ENCODE measurements around the gene ALOXE3. TPM values are rescaled to one million over a fixed set of nuclear protein-coding genes. Genes with fewer than 3 reads are reported as not detected.
"Not testable (repeated sequence)": the region's sequence is repeated elsewhere in the genome, so short reads cannot be mapped to it uniquely, and the experiment has no call there.

Gene ALOXE3
- total RNA-seq, 2 experiments from 2014 or later: not detected

DNA sequence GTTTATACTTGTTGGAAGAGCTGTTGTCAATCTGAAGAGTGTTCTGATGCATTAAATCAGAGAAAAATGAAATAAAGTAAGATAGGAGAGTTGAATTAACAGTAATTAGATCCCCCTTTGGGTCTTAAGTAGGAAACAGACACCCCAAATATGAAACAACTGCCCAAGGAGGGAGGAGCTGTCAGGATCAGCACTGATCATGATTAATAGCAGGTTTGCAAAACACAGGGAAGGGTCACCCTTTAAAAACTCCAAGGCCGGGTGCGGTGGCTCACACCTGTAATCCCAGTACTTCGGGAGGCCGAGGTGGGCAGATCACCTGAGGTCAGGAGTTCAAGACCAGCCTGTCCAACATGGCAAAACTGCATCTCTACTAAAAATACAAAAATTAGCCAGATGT lies 11.3 kb downstream of the ALOXE3 start:
- not testable (repeated sequence) for H3K9me3 Mint-ChIP-seq (ENCODE audit: insufficient read depth); H3K36me3 Mint-ChIP-seq (ENCODE audit: low read depth); ATAC-seq; DNase-seq; H3K4me3 Mint-ChIP-seq; H3K27ac Mint-ChIP-seq
- CTCF ChIA-PET: interaction anchor here (1.2 to 12.5 kb wide), 5 partner anchors 11 to 47 kb away, joined by 3 to 174 read pairs (median 27); partner anchors contain the start of genes ALOX12B and ALOXE3
- Mint-ChIP-seq H3K4me1 (ENCODE audit: low read depth) (peaks cover 13% of the 10 kb centered on the region), H3K27me3 (ENCODE audit: low read depth) (peaks cover 19% of the 10 kb centered on the region)
- POLR2A ChIA-PET: interaction anchor here (0.7 kb wide), 1 partner anchor 49 kb away, joined by 3 read pairs; no protein-coding TSS in a partner anchor

DNA sequence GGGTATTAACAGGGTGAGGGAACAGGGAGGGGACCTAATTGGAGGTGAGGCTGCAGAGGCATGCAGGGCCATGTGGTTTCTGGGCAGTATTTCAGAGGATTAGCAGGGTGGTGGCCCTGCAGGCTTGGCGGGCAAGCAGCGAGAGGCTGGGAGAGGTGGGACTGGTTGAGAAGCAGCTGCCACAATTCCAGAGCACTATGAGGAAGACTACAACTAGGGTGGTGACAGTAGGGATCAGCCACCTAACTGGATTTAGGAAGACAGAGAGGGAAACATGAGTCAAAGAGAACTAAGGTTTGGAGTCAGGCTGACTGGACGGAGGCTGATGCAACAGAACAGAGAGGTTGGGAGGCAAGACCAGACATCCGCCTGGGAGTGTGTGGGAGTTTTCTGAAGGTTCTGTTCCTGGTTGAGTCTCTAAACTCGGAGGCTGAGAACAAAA lies 12.3 kb downstream of the ALOXE3 start:
- no peak for ATAC-seq
- Mint-ChIP-seq H3K4me1 (ENCODE audit: low read depth) (peaks cover 13% of the 10 kb centered on the region), H3K27me3 (ENCODE audit: low read depth) (peaks cover 13% of the 10 kb centered on the region), H3K27ac (no peak overlapping the region), H3K9me3 (ENCODE audit: insufficient read depth) (no peaks in the 10 kb centered on the region), H3K36me3 (ENCODE audit: low read depth) (no peaks in the 10 kb centered on the region), H3K4me3 (no peak overlapping the region)
- CTCF ChIA-PET: interaction anchor here (1.3 to 12.5 kb wide), 9 partner anchors 12 to 89 kb away, joined by 3 to 174 read pairs (median 14); partner anchors contain the start of genes ALOX12B and ALOXE3
- POLR2A ChIA-PET: no interaction called here
- DNase-seq: no peak

- H3K4me3 Mint-ChIP-seq: no peak overlapping the region
- no peaks in the 10 kb centered on the region for H3K36me3 Mint-ChIP-seq (ENCODE audit: low read depth)
- CTCF ChIA-PET: interaction anchor here (0.9 to 12.5 kb wide), 11 partner anchors 8 to 88 kb away, joined by 3 to 174 read pairs (median 7); partner anchors contain the start of genes ALOX12B and ALOXE3
- H3K27me3 Mint-ChIP-seq (ENCODE audit: low read depth): peaks cover 8% of the 10 kb centered on the region
- DNase-seq: no peak
- H3K4me1 Mint-ChIP-seq (ENCODE audit: low read depth): peaks cover 8% of the 10 kb centered on the region
- POLR2A ChIA-PET: interaction anchor here (0.9 to 1.1 kb wide), 2 partner anchors 12 to 46 kb away, joined by 3 to 4 read pairs; no protein-coding TSS in a partner anchor
- H3K9me3 Mint-ChIP-seq (ENCODE audit: insufficient read depth): no peaks in the 10 kb centered on the region
- ATAC-seq: no peak
- H3K27ac Mint-ChIP-seq: no peak overlapping the region
These were observed 13.4 kb downstream of the ALOXE3 start for GRCh38 chr17:8104911-8105310.

- Mint-ChIP-seq H3K4me3 (no peak overlapping the region), H3K36me3 (ENCODE audit: low read depth) (no peaks in the 10 kb centered on the region)
- POLR2A ChIA-PET: interaction anchor here (1.1 kb wide), 1 partner anchor 69 kb away, joined by 4 read pairs; no protein-coding TSS in a partner anchor
These were observed 14.8 kb downstream of the ALOXE3 start for GRCh38 chr17:8103549-8103948.

GRCh38 chr17:8101721-8102120 lies 16.6 kb downstream of the ALOXE3 start:
- H3K27me3 Mint-ChIP-seq (ENCODE audit: low read depth): peaks cover 13% of the 10 kb centered on the region
- H3K36me3 Mint-ChIP-seq (ENCODE audit: low read depth): no peaks in the 10 kb centered on the region
- no peak overlapping the region for H3K27ac Mint-ChIP-seq
- DNase-seq: no peak
- ChIA-PET CTCF (interaction anchor here (1.2 to 12.5 kb wide), 8 partner anchors 9 to 42 kb away, joined by 3 to 174 read pairs (median 12); partner anchors contain the start of genes ALOX12B and ALOXE3), POLR2A (no interaction called here)
- H3K9me3 Mint-ChIP-seq (ENCODE audit: insufficient read depth): no peaks in the 10 kb centered on the region
- no peak for ATAC-seq
- no peaks in the 10 kb centered on the region for H3K4me1 Mint-ChIP-seq (ENCODE audit: low read depth)
- H3K4me3 Mint-ChIP-seq: no peak overlapping the region

More at GRCh38 chr17:8103549-8103948, 14.8 kb downstream of the ALOXE3 start:
- no peak overlapping the region for H3K27ac Mint-ChIP-seq
- no peak for ATAC-seq
- no peak for DNase-seq
- H3K4me1 Mint-ChIP-seq (ENCODE audit: low read depth): peaks cover 6% of the 10 kb centered on the region
- peaks cover 8% of the 10 kb centered on the region for H3K27me3 Mint-ChIP-seq (ENCODE audit: low read depth)
- no peaks in the 10 kb centered on the region for H3K9me3 Mint-ChIP-seq (ENCODE audit: insufficient read depth)
- CTCF ChIA-PET: interaction anchor here (1.0 to 12.5 kb wide), 6 partner anchors 9 to 62 kb away, joined by 4 to 174 read pairs (median 8); partner anchors contain the start of gene ALOX12B

GRCh38 chr17:8100763-8101162 lies 17.6 kb downstream of the ALOXE3 start:
- Mint-ChIP-seq H3K27ac (no peak overlapping the region), H3K4me3 (no peak overlapping the region), H3K4me1 (ENCODE audit: low read depth) (no peaks in the 10 kb centered on the region), H3K27me3 (ENCODE audit: low read depth) (peaks cover 9% of the 10 kb centered on the region), H3K36me3 (ENCODE audit: low read depth) (no peaks in the 10 kb centered on the region), H3K9me3 (ENCODE audit: insufficient read depth) (no peaks in the 10 kb centered on the region)
- ChIA-PET CTCF (interaction anchor here (1.4 to 3.8 kb wide), 5 partner anchors 10 to 41 kb away, joined by 5 to 26 read pairs (median 13); partner anchors contain the start of gene ALOXE3), POLR2A (no interaction called here)
- ATAC-seq (no peak), DNase-seq (no peak)

DNA sequence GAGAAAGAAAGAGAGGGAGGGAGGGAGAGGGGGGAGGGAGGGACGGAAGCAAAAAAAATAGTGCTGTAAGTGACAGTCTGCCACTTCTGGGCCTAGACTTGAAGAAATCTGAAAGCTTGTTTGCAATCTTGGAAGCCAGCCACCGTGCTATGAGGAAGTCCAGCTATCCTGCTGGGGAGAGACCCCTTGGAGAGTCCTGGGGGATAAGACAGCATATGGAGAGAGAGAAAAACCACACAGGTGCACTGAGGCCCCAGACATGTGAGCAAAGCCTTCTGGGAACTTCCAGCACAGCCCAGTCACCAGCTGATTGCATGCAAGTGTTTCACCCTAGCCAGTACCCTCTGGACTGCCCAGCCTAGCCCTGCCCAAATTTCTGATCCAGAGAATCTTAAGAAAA lies 18.2 kb downstream of the ALOXE3 start:
- ChIA-PET POLR2A (no interaction called here), CTCF (interaction anchor here (2.2 to 3.8 kb wide), 4 partner anchors 10 to 40 kb away, joined by 10 to 26 read pairs (median 16); partner anchors contain the start of gene ALOXE3)
- H3K9me3 Mint-ChIP-seq (ENCODE audit: insufficient read depth): no peaks in the 10 kb centered on the region
- no peak for DNase-seq
- H3K4me1 Mint-ChIP-seq (ENCODE audit: low read depth): no peaks in the 10 kb centered on the region
- ATAC-seq: no peak
- peaks cover 12% of the 10 kb centered on the region for H3K27me3 Mint-ChIP-seq (ENCODE audit: low read depth)
- H3K4me3 Mint-ChIP-seq: no peak overlapping the region
- no peaks in the 10 kb centered on the region for H3K36me3 Mint-ChIP-seq (ENCODE audit: low read depth)
- no peak overlapping the region for H3K27ac Mint-ChIP-seq

- no peak for DNase-seq
- no peak overlapping the region for H3K27ac Mint-ChIP-seq
- peaks cover 6% of the 10 kb centered on the region for H3K4me1 Mint-ChIP-seq (ENCODE audit: low read depth)
- H3K36me3 Mint-ChIP-seq (ENCODE audit: low read depth): no peaks in the 10 kb centered on the region
- no peak for ATAC-seq
- ChIA-PET CTCF (interaction anchor here (0.9 to 1.2 kb wide), 2 partner anchors 22 to 40 kb away, joined by 4 to 5 read pairs; no protein-coding TSS in a partner anchor), POLR2A (no interaction called here)
- H3K4me3 Mint-ChIP-seq: no peak overlapping the region
- H3K27me3 Mint-ChIP-seq (ENCODE audit: low read depth): peaks cover 17% of the 10 kb centered on the region
- H3K9me3 Mint-ChIP-seq (ENCODE audit: insufficient read depth): no peaks in the 10 kb centered on the region
These were observed 21.8 kb downstream of the ALOXE3 start for GRCh38 chr17:8096541-8096940.

- ChIA-PET CTCF (interaction anchor here (1.2 to 13.4 kb wide), 6 partner anchors 12 to 63 kb away, joined by 3 to 174 read pairs (median 20); partner anchors contain the start of genes ALOXE3 and HES7), POLR2A (no interaction called here)
- H3K36me3 Mint-ChIP-seq (ENCODE audit: low read depth): no peaks in the 10 kb centered on the region
- H3K27ac Mint-ChIP-seq: no peak overlapping the region
- H3K4me1 Mint-ChIP-seq (ENCODE audit: low read depth): peaks cover 6% of the 10 kb centered on the region
- ATAC-seq (no peak), DNase-seq (no peak)
- peaks cover 24% of the 10 kb centered on the region for H3K27me3 Mint-ChIP-seq (ENCODE audit: low read depth)
- no peaks in the 10 kb centered on the region for H3K9me3 Mint-ChIP-seq (ENCODE audit: insufficient read depth)
- no peak overlapping the region for H3K4me3 Mint-ChIP-seq
These were observed 23.0 kb downstream of the ALOXE3 start for GRCh38 chr17:8095361-8095760.

DNA sequence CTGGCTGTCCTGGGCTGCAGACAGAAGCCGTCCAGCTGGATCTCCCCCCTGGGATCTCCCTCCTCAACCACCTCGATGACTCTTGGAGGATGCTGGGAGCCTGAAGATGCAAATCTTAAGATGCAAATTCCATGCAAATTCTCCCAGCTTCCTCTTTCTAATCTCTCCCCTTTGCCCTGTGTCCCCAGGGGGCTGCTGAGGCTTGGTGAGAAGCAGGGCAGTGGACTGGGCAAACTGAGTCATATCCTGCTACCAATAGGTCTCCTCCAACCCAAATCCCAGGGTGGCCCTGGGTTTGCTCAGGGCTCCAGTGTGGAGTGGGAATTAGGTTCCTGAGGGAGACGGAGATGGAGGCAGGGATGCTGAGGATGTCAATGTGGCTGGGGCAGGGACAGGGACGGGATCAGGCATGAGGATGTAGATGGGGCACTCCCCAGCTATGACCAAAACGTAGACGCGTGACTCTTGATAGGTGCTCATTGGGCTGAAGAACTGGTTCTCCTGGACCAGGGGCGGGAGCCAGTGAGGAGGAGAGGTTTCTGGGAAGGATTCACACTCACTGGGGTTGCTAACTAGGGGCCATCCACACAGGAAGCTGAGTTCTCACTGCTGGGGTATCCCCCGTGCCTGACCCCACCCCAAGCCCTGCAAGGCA lies 27.2 kb downstream of the ALOXE3 start:
- H3K9me3 Mint-ChIP-seq (ENCODE audit: insufficient read depth): no peaks in the 10 kb centered on the region
- H3K36me3 Mint-ChIP-seq (ENCODE audit: low read depth): no peaks in the 10 kb centered on the region
- ATAC-seq: no peak
- no peak for DNase-seq
- ChIA-PET POLR2A (no interaction called here), CTCF (interaction anchor here (1.1 to 13.4 kb wide), 8 partner anchors 10 to 49 kb away, joined by 4 to 174 read pairs (median 24); partner anchors contain the start of gene ALOXE3)
- no peak overlapping the region for H3K27ac Mint-ChIP-seq
- H3K4me3 Mint-ChIP-seq: no peak overlapping the region
- H3K4me1 Mint-ChIP-seq (ENCODE audit: low read depth): peaks cover 6% of the 10 kb centered on the region
- H3K27me3 Mint-ChIP-seq (ENCODE audit: low read depth): peaks cover 24% of the 10 kb centered on the region

GRCh38 chr17:8089728-8090127 lies 28.6 kb downstream of the ALOXE3 start:
- H3K36me3 Mint-ChIP-seq (ENCODE audit: low read depth): no peaks in the 10 kb centered on the region
- ChIA-PET CTCF (interaction anchor here (1.4 to 13.4 kb wide), 5 partner anchors 12 to 29 kb away, joined by 4 to 174 read pairs (median 42); partner anchors contain the start of gene ALOXE3), POLR2A (no interaction called here)
- ATAC-seq (no peak), DNase-seq (no peak)
- H3K4me1 Mint-ChIP-seq (ENCODE audit: low read depth): peaks cover 6% of the 10 kb centered on the region
- no peaks in the 10 kb centered on the region for H3K9me3 Mint-ChIP-seq (ENCODE audit: insufficient read depth)
- no peak overlapping the region for H3K27ac Mint-ChIP-seq
- H3K4me3 Mint-ChIP-seq: no peak overlapping the region
- H3K27me3 Mint-ChIP-seq (ENCODE audit: low read depth): peaks cover 17% of the 10 kb centered on the region

- ChIA-PET POLR2A (no interaction called here), CTCF (interaction anchor here (0.8 to 13.4 kb wide), 4 partner anchors 9 to 93 kb away, joined by 3 to 174 read pairs (median 4); no protein-coding TSS in a partner anchor)
- no peaks in the 10 kb centered on the region for H3K4me1 Mint-ChIP-seq (ENCODE audit: low read depth)
- DNase-seq (no peak), ATAC-seq (no peak)
- H3K4me3 Mint-ChIP-seq: no peak overlapping the region
- H3K27me3 Mint-ChIP-seq (ENCODE audit: low read depth): peaks cover 17% of the 10 kb centered on the region
- no peaks in the 10 kb centered on the region for H3K9me3 Mint-ChIP-seq (ENCODE audit: insufficient read depth)
- H3K27ac Mint-ChIP-seq: no peak overlapping the region
- no peaks in the 10 kb centered on the region for H3K36me3 Mint-ChIP-seq (ENCODE audit: low read depth)
These were observed 30.4 kb downstream of the ALOXE3 start for GRCh38 chr17:8087952-8088230.
